Measurements from ENCODE around the gene NIPSNAP2. TPM values are rescaled to one million over a fixed set of nuclear protein-coding genes. Genes with fewer than 3 reads are reported as not detected.
"Not testable (repeated sequence)": the region's sequence is repeated elsewhere in the genome, so short reads cannot be mapped to it uniquely, and the experiment has no call there.

NIPSNAP2 gene
- polyA plus RNA-seq, 1 donor = 90.7 TPM

DNA sequence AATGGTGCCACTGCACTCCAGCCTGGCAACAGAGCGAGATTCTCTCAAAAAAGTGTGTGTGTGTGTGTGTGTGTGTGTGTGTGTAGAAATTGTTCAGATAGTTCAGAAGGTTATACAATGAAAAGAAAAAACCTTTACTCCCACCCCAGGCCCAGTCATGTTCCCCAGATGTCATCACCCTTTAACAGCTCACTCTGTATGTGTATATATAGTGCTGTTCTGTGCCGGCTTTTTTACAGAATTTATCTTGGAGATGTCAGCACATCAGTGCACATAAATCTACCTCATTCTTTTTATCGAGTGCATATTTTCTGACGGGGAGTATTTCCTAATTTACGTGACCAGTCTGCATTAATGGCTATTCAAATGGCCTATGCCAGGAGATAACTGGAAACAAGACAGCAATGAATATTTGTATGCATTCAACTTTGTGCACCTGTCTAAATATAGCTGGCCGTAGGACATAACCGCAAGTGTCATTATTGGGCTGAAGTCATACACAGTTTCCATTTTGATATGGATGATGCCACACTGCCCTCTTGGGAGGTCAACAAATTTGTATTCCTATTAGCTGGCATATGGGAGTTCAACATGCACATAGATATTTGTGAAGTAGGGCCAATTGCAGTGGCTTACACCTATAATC, 11.7 kb downstream of the NIPSNAP2 start:
- DNase-seq = no peak

DNA sequence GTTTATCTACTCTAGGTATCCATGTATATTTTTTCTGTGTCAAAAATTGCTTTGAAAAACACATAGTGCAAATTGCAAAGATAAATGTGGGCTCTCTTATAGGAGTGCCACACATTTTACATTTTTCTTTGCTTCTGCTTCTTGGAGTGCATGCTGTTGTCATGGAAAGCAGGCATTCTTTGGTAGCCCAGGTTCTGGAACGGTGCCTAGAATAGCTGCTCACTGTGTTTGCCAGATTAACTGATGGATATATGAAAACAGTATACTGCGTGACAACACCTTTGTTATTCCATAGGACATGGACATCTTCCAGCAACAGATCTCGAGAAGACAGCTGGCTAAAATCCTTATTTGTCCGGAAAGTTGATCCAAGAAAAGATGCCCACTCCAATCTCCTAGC, 13.4 kb downstream of the NIPSNAP2 start:
- DNase-seq = no peak

DNA sequence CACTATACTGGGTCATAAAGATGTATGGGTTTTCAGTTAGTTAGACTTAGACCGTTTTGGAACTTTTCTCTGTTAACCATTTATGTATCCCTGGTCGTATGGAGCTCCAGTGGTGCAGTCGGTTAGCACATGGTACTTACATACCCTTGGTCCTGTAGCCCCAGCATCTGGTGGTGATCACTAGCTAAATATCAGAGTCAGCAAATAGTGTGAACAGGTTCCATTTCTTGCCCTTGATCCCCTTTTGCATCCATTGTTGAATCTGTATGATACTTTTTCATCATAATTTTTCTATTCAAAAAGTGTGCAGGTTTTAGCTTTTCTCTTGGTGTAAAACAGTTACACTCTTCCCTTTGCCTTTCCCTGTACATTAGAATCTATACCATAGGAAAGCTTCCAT, 15.9 kb downstream of the NIPSNAP2 start:
- no peak for DNase-seq

- no peak for DNase-seq
These were observed 19.2 kb downstream of the NIPSNAP2 start for GRCh38 chr7:55983537-55983936.

GRCh38 chr7:55992346-55992745, 28.0 kb downstream of the NIPSNAP2 start:
- no peak for DNase-seq

DNA sequence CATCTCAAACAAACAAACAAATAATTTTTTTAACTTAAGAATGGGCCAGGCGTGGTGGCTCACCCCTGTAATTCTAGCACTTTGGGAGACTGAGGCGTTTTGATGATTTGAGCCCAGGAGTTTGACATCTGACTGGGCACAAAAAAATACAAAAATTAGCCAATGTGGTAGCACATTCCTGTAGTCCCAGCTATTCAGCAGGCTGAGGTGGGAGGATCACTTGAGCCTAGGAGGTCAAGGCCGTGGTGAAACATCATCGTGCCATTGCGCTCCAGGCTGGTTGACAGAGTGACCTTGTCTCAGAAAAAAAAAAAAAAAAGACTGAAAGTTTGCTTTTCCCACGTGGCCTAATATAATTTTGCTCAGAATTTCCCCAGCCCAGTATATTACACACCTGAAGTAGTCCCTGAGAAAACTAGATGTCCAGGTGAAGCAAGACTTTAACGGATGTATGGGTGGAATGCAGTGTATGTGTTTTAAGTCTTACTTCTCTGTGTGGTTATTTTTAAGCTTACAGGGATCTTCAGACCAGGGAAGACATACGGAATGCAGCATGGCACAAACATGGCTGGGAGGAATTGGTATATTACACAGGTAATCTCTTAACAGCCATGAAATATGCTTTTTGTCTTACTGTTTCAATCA, 32.6 kb downstream of the NIPSNAP2 start:
- no peak for DNase-seq

- DNase-seq = no peak
These were observed 39.4 kb downstream of the NIPSNAP2 start for GRCh38 chr7:56003749-56004148.

DNA sequence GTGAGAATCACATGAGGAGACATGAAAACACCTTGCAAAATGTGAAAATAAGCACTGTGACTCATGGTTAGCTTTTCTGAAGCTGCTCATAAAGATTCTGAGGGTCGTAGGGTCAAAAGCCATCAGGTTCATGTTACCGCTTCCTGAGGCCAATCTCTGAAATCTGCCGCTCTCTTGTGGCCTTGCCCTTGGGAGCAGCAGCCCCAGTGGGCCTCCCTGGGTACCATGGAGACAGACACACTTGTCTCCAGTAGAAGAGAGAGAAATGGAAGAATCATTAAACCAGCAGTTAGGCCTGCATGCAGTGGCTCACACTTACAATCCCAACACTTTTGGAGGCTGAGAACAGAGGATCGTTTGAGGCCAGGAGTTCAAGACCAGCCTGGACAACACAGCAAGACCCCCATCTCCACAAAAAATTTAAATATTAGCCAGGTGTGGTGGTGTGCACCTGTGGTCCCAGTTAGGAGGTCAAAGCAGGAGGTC, 42.8 kb downstream of the NIPSNAP2 start:
- DNase-seq = no peak

DNA sequence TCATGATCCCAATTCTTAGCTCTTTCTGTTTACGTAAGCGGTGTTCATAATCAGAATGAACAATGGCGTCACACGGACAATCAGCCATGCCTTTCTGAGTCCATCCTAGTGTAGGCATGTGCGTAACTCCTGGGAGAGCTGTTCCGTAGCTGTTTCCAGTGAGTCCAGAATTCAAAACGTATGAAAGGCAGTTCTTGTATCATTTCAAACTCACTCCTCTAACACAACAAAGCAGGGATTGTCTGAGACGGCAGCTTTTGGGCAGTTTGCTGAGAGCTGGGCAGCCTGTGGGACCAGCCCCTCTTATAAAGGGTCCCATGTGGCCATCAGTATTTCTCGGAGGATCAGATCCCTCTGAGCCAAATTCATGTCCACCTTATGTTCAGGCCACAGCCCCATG, 43.5 kb downstream of the NIPSNAP2 start:
- no peak for DNase-seq

DNA sequence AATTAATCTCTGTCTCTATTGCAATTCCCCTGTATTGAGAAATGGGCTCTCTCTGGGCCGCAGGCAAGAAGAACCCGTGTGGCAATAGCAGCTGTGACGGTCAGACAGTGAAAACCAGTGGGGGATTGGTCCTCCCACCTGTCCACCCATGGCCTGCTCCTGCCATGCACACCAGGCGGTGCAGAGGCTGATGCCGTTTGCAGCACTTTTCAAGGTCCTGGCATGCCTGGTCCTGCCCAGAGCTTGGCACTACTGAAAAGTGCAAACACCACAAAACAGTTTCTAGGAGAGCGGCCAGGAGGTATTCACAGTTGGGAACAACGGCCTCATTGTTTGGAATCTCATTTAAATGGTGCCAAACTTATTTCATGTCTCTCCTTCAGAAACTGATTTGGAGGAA, 45.3 kb downstream of the NIPSNAP2 start:
- DNase-seq = no peak

DNA sequence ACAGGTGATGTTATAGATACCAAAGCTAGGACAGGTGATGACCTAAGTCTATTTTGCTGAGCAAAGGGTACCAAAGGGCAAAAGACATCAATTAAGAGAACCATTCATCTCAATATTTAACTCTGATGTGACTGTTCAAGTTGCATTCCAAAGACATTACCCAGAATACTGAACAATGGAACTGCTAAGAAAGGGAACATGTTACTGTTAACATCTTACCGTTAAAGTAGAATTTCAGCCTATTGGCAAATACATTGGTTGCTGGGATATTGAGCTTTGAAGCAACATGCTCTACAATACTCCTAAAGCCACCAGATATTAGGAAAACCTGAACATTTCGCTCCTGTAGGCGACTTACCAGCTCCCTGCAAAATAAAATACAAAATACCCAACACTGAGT, 52.6 kb downstream of the NIPSNAP2 start:
- DNase-seq = not testable (repeated sequence)

DNA sequence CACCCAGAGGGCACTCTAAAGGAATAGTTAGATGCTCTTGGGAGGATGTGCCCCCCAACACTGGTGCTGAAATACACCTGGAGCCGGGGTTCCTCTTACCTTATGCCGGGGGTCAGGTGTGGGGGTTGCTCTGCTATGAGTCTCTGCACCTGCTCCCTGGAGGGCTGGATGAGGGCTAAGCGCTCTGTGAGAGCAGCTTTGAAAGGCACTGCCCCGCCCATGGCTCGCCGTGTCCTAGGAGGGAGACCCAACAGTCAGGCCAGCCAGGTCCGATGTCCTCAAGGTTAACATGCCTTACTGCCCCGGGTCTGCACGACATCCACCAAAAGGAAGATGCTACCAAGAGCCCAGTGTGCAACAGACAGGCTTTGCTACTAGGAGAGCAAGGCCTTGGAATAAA, 55.1 kb downstream of the NIPSNAP2 start:
- no peak for DNase-seq

DNA sequence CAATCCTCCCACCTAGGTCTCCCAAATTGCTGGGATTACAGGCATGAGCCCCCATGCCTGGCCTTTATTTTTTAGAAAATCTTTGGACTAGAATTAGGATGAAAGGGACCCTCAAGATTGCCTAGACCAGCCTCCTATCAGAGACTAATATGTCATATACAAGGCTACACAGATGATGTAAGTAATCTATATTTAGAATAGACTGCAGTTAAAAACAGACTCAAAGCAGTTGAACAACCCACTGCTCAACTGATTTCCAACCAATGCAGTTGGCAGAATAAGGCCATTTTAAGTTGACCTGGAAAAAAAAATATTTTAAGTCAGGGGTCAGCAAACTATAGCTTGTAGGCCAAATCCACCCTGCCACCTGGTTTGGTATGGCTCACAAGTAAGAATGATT, 59.1 kb downstream of the NIPSNAP2 start:
- DNase-seq = no peak

DNA sequence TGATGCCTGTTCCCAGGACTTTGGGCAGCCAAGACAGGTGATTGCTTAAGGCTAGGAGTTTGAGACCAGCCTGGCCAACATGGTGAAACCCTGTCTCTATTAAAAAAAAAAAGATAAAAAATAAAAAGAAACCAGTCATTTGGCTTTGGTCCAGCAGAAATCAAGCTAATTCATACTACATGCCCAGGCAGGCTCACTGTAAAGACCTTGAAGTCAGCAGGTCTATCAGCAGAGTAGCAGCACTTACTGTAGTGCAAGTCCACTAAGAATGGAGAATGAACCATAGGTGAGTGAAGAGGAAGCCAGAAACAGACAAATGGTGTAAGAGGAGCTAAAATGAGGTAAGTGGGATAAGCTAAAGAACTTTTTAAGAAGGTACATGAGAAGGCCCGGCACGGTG, 62.2 kb downstream of the NIPSNAP2 start:
- no peak for DNase-seq

DNA sequence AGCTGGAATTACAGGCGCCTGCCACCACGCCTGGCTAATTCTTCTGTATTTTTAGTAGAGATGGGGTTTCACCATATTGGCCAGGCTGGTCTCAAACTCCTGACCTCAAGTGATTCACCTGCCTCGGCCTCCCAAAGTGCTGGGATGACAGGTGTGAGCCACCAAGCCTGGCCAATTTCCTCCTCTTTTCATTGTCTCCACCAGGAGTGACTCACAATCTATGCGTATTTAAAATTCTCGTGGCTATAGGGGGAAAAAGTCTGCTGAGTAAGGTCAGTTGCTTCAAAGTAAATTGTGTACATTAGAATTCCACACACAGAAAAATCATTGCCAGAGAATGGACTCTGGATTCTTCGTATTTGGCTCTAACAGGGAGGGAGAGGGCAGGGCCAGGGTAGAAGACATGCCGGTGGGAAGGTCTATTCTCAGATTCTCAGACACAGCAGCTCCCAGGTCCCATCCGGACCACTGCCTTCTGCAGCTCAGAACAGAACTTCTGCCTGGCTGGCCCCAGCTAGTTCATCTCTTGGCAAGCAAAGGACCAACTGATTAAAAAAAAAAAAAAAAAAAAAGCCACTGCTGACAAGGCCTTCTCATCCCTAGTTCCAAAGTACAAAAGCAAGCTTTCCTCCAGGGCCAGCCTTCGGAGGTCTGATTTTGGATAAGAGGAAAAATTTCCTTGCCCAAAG, 64.7 kb downstream of the NIPSNAP2 start:
- no peak for DNase-seq

- DNase-seq = no peak
These were observed 66.0 kb downstream of the NIPSNAP2 start for GRCh38 chr7:56030340-56030739.

DNA sequence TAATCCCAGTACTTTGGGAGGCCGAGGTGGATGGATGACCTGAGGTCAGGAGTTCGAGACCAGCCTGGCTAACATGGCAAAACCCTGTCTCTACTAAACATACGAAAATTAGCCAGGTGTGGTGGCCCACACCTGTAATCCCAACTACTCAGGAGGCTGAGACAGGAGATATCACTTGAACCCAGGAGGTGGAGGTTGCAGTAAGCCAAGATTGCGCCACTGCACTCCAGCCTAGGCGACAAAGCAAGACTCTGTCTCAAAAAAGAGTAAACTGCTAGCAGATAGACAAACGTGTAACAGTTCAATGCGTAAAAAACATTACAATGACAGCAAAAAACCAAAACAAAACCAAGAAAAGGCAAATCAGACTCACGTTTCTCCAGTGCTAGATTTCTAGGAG, 67.2 kb downstream of the NIPSNAP2 start:
- DNase-seq = not testable (repeated sequence)

DNA sequence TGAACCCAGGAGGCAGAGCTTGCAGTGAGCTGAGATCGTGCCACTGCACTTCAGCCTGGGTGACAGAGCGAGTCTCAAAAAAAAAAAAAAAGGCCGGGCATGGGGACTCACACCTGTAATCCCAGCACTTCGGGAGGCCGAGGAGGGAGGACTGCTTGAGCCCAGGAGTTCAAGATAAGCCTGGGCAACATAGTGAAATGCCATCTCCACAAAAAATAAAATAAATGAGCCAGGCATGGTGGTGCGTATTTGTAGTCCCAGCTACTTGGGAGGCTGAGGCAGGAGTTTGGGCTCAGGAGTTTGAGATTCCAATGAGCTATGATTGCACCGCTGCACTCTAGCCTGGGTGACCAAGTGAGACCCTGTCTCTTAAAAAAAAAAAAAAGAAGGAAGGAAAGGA, 68.2 kb downstream of the NIPSNAP2 start:
- not testable (repeated sequence) for DNase-seq

GRCh38 chr7:56033671-56034432, 69.5 kb downstream of the NIPSNAP2 start:
- DNase-seq = peak; percentile 57

- DNase-seq = no peak
These were observed 76.3 kb downstream of the NIPSNAP2 start for GRCh38 chr7:56040730-56041129.

DNA sequence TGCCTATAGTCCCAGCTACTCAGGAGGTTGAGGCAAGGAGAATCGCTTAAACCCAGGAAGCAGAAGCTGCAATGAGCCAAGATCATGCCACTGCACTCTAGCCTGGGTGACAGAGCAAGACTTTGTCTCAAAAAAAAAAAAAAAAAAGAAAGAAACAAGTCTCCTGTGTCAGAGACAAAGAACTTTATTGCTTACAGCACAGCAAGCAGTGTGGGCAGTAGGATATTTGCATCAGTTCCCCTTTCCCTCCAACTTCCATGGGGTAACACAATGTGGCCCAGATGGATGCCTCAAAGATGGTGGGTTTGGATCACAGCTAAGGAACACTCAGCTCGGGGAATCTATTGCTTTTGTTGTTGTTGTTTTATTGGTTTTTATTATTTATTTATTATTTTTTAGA, 81.4 kb downstream of the NIPSNAP2 start:
- DNase-seq = not testable (repeated sequence)

GRCh38 chr7:56046721-56047445, 82.5 kb downstream of the NIPSNAP2 start:
- DNase-seq = no peak

All from hindlimb muscle (tissue), 1 donor.